Naive thymus-derived CD4-positive, alpha-beta T cell (primary cell): ENCODE measurements around the gene ATP8A2. TPM values are rescaled to one million over a fixed set of nuclear protein-coding genes. Genes with fewer than 3 reads are reported as not detected.

Source experiments
- ATAC-seq: fragments of 150-1000 bp; cut with Tn5 transposase; 2 replicates; pipeline ENCODE4 v1.10.0; 2021; ENCODE audit warnings: mild to moderate bottlenecking, moderate library complexity
- CTCF ChIA-PET: fragments of 350-600 bp; sonication (Branson Sonifier 250); formaldehyde crosslinking; loops from one replicate; lab custom pipeline; 2021; ENCODE audit warnings: antibody characterized with exemption; lab: Charles Lee
- POLR2A ChIA-PET: fragments of 350-600 bp; sonication (Branson Sonifier 250); formaldehyde crosslinking; loops from one replicate; lab custom pipeline; 2021; ENCODE audit warnings: antibody characterized with exemption, inconsistent platforms; lab: Charles Lee
- DNase-seq, 9 donors: peaks; one replicate each; pipeline versions ENCODE4 v3.0.0 to v3.0.0-alpha.2; 2020 to 2022; ENCODE audit warnings: mixed read lengths in 1 of 9
- H3K27ac ChIP-seq: one replicate; pipeline ENCODE4 v1.7.0; 2013; ENCODE audit warnings: mild to moderate bottlenecking, low read depth, low read length, moderate library complexity
- H3K27me3 ChIP-seq, 2 donors: one replicate each; pipeline ENCODE4 v1.7.0; 2013; ENCODE audit warnings: low read length in 2 of 2, mild to moderate bottlenecking in 2 of 2, moderate library complexity in 2 of 2; ENCODE audit not compliant: control insufficient read depth in 2 of 2, insufficient read depth in 2 of 2
- H3K36me3 ChIP-seq, 3 experiments: 1 replicate in 2 of 3; 2 replicates in 1 of 3; pipeline ENCODE4 v1.7.0; 2013; ENCODE audit warnings: low read length in 3 of 3, mild to moderate bottlenecking in 3 of 3, moderate library complexity in 1 of 3; ENCODE audit not compliant: insufficient read depth in 3 of 3, control insufficient read depth in 2 of 3
- H3K4me1 ChIP-seq, 2 donors: one replicate each; pipeline ENCODE4 v1.7.0; 2013; ENCODE audit warnings: low read length in 2 of 2, mild to moderate bottlenecking in 2 of 2, moderate library complexity in 1 of 2; ENCODE audit not compliant: control insufficient read depth in 2 of 2, insufficient read depth in 2 of 2
- H3K4me3 ChIP-seq: 2 replicates; pipeline ENCODE4 v1.7.0; 2013; ENCODE audit warnings: mild to moderate bottlenecking, low read length
- H3K9me3 ChIP-seq, 3 experiments: 1 replicate in 2 of 3; 2 replicates in 1 of 3; pipeline ENCODE4 v1.7.0; 2013; ENCODE audit warnings: low read length in 3 of 3; ENCODE audit not compliant: control insufficient read depth in 2 of 3
- H3K27ac Mint-ChIP-seq, 9 donors: one replicate each; pipeline ENCODE4 v1.8.0; 2020 to 2022; ENCODE audit warnings: mixed read lengths in 9 of 9, mild to moderate bottlenecking in 8 of 9, moderate library complexity in 5 of 9, inconsistent platforms in 2 of 9
- H3K27me3 Mint-ChIP-seq, 5 donors: one replicate each; pipeline ENCODE4 v1.8.0; 2021 to 2022; ENCODE audit warnings: mixed read lengths in 5 of 5, mild to moderate bottlenecking in 1 of 5
- H3K36me3 Mint-ChIP-seq, 5 donors: one replicate each; pipeline ENCODE4 v1.8.0; 2020 to 2022; ENCODE audit warnings: mixed read lengths in 5 of 5, mild to moderate bottlenecking in 3 of 5, inconsistent platforms in 1 of 5
- H3K4me1 Mint-ChIP-seq, 7 donors: one replicate each; pipeline ENCODE4 v1.8.0; 2020 to 2022; ENCODE audit warnings: mixed read lengths in 7 of 7, mild to moderate bottlenecking in 3 of 7, inconsistent platforms in 1 of 7
- H3K4me3 Mint-ChIP-seq, 10 donors: one replicate each; pipeline ENCODE4 v1.8.0; 2020 to 2022; ENCODE audit warnings: mild to moderate bottlenecking in 10 of 10, mixed read lengths in 10 of 10, moderate library complexity in 6 of 10, inconsistent platforms in 2 of 10
- H3K9me3 Mint-ChIP-seq, 11 donors: one replicate each; pipeline ENCODE4 v1.8.0; 2020 to 2022; ENCODE audit warnings: mixed read lengths in 11 of 11, mild to moderate bottlenecking in 4 of 11, inconsistent platforms in 1 of 11, moderate library complexity in 1 of 11
- intact Hi-C, 2 donors: fragments of 100-400 bp; cut with micrococcal nuclease; formaldehyde crosslinking; loops; one replicate each; pipeline ENCODE4 v1.15.1; 2023
- polyA plus RNA-seq, 2 donors: library from polyadenylated mRNA; unstranded; fragments of 300-500 nt; fragmentation: Illumina TruSeq; gene quantifications; one replicate each; pipeline ENCODE4 v1.2.3, GENCODE V29; 2021
- total RNA-seq, 6 experiments: library from RNA in 5 of 6; stranded (reverse) in 5 of 6; gene quantifications; 1 replicate in 5 of 6; 2 replicates in 1 of 6; pipeline ENCODE4 v1.2.3 and lab custom pipeline; 2021 to 2026

ATP8A2 gene
- total and polyA plus RNA-seq, 7 experiments from 2014 or later = 0.56 to 2.4 (median 1.2) TPM

DNA sequence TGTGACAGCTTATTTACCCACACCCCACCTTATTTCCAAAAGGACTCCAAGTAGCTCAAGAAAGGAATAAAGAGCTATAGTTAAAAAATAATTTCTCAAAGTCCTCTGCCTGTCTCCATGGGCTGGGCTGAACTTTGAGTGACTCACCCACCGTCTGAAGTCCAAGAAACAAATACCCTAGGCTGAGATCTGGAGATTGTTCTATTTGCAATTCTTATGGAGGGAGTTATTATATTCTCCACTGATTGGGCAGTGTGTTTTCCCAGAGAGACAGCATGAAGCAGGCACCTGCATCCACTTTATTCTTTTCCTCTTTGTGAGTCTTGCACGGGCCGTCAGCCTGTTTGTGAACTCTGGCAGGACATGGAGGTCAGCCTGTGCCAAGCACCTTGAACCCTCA, 616.9 kb downstream of the ATP8A2 start:
- no peaks in the 10 kb centered on the region for H3K9me3 ChIP-seq
- no peak overlapping the region for H3K27ac ChIP-seq
- no peak overlapping the region for H3K4me3 ChIP-seq
- Mint-ChIP-seq H3K4me3 (no peak overlapping the region), H3K27me3 (no peaks in the 10 kb centered on the region), H3K9me3 (peaks cover 0 to 16% (median 1%) of the 10 kb centered on the region in 11 donors), H3K36me3 (peaks cover 0 to 4% (median 3%) of the 10 kb centered on the region in 5 donors), H3K27ac (no peak overlapping the region), H3K4me1 (peaks cover 0 to 9% (median 3%) of the 10 kb centered on the region in 7 donors)
- intact Hi-C loops = no loop called here
- CTCF ChIA-PET = no interaction called here
- ATAC-seq (no peak), DNase-seq (no peak)
- no peaks in the 10 kb centered on the region for H3K27me3 ChIP-seq
- H3K4me1 ChIP-seq = no peaks in the 10 kb centered on the region
- POLR2A ChIA-PET = interaction anchor here (0.6 to 1.4 kb wide), 2 partner anchors 13 to 167 kb away, joined by 3 to 4 read pairs; no protein-coding TSS in a partner anchor
- no peaks in the 10 kb centered on the region for H3K36me3 ChIP-seq

DNA sequence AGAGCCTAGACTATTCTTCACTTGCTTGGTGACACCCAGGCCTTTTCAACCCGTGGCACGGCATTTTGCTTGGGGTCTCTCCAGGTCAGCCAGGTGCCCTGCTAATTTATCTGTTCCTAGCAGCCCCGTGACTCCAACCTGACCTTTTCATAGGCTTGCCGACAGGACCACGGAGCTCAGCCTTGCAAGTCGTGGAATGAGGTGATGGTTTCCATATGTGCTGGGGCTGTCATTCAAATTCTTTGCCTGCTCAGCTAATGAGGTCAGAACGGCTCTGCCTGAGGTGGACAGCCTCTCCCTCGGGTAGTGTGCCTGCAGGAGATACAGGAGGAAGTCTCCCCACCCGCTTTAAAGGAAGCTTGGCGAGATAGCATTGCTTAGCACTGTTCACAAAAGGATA, 619.0 kb downstream of the ATP8A2 start:
- CTCF ChIA-PET = no interaction called here

DNA sequence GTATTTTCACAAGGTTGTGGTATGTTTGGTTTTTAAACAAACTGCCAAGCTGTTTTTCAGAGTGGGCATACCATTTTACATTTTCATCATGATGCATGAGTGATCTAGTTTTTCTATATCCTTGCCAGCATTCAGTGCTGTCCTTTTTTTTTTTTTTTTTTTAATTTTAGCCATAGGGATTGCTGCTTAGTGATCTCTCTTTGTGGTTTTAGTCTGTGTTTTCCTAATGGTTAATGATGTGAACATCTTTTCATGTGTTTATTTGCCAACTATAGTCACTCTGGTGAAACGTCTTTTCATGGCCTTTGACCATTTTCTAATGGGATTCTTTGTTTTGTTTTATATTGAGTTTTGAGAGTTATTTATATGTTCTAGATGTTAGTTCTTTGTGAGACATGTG, 620.3 kb downstream of the ATP8A2 start:
- Mint-ChIP-seq H3K4me3 (no peak overlapping the region), H3K27ac (no peak overlapping the region), H3K4me1 (peaks cover 0 to 9% (median 3%) of the 10 kb centered on the region in 7 donors), H3K27me3 (peaks cover 0 to 11% (median 0%) of the 10 kb centered on the region in 5 donors), H3K36me3 (peaks cover 0 to 9% (median 6%) of the 10 kb centered on the region in 5 donors), H3K9me3 (peaks cover 2 to 26% (median 15%) of the 10 kb centered on the region in 11 donors)
- Histone ChIP-seq H3K36me3 (no peaks in the 10 kb centered on the region), H3K9me3 (peaks cover 0 to 5% (median 0%) of the 10 kb centered on the region in 3 experiments), H3K4me3 (no peak overlapping the region), H3K4me1 (no peaks in the 10 kb centered on the region), H3K27me3 (no peaks in the 10 kb centered on the region), H3K27ac (no peak overlapping the region)
- DNase-seq (no peak), ATAC-seq (no peak)
- intact Hi-C loops = no loop called here
- ChIA-PET POLR2A (no interaction called here), CTCF (no interaction called here)

More for the DNA sequence above, 619.0 kb downstream of the ATP8A2 start:
- no peaks in the 10 kb centered on the region for H3K4me1 ChIP-seq
- ATAC-seq (no peak), DNase-seq (no peak)
- H3K27me3 ChIP-seq = no peaks in the 10 kb centered on the region
- no peak overlapping the region for H3K27ac Mint-ChIP-seq
- no peaks in the 10 kb centered on the region for H3K36me3 ChIP-seq
- intact Hi-C loops = no loop called here
- peaks cover 2 to 29% (median 14%) of the 10 kb centered on the region in 11 donors for H3K9me3 Mint-ChIP-seq
- peaks cover 0 to 9% (median 3%) of the 10 kb centered on the region in 7 donors for H3K4me1 Mint-ChIP-seq
- H3K36me3 Mint-ChIP-seq = peaks cover 0 to 9% (median 8%) of the 10 kb centered on the region in 5 donors
- POLR2A ChIA-PET = no interaction called here
- peaks cover 0 to 5% (median 0%) of the 10 kb centered on the region in 3 experiments for H3K9me3 ChIP-seq
- H3K27me3 Mint-ChIP-seq = peaks cover 0 to 11% (median 0%) of the 10 kb centered on the region in 5 donors
- H3K27ac ChIP-seq = no peak overlapping the region
- H3K4me3 Mint-ChIP-seq = no peak overlapping the region
- H3K4me3 ChIP-seq = no peak overlapping the region

DNA sequence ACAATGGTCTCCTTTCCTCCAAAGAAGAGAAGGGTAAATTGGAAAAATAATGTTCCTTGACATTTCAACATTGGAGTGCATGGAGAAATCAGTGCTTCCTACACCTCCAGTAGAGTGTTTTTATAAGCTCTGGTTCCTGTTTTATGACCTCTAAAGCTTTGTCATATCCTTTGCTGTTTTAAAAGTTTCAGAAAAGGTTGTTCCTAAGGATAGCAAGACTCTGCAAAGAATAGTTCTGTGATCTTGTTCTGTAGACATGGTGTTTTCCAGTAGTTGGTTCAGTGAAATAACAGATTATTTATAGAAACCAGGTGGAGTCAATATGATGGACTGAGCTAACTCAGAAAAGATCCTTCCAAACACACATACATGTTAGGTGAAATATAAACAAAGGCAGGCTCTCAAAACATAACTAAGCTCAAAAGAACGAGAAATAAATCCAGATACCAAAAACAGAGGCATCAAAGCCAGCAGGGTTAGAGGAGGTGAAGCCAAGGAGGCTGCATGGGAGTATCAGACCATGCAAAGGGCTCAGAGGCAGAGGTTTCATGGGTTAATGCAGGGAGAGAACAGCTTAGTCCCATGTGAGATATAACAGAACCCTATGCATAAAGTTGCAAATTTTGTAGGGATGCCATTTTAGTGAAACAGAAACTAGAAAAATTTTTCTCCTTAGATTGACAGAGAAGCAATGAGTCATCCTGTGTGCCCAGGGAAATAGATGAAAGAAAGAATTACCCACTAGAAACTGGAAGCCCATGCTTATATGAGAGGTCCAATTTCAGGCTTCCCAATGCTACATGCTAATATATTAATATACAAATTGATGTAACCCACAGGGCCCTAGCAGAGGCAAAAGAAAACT, 635.7 kb downstream of the ATP8A2 start:
- intact Hi-C loops = no loop called here
- ChIA-PET POLR2A (interaction anchor here (0.6 to 1.2 kb wide), 2 partner anchors 11 to 1446 kb away, joined by 3 to 6 read pairs; no protein-coding TSS in a partner anchor), CTCF (interaction anchor here (0.6 to 0.7 kb wide), 2 partner anchors 150 to 153 kb away, joined by 3 to 4 read pairs; no protein-coding TSS in a partner anchor)
- ATAC-seq = no peak
- peaks cover 0 to 10% (median 0%) of the 10 kb centered on the region in 5 donors for H3K27me3 Mint-ChIP-seq
- Histone ChIP-seq H3K9me3 (no peaks in the 10 kb centered on the region), H3K27me3 (no peaks in the 10 kb centered on the region), H3K4me1 (no peaks in the 10 kb centered on the region), H3K27ac (no peak overlapping the region), H3K4me3 (no peak overlapping the region), H3K36me3 (no peaks in the 10 kb centered on the region)
- peaks cover 0 to 13% (median 8%) of the 10 kb centered on the region in 11 donors for H3K9me3 Mint-ChIP-seq
- H3K4me3 Mint-ChIP-seq = peak overlapping the region in 1 of 10 donors; percentile 13
- no peak for DNase-seq
- H3K4me1 Mint-ChIP-seq = peaks cover 6 to 22% (median 12%) of the 10 kb centered on the region in 7 donors
- peaks cover 0 to 9% (median 4%) of the 10 kb centered on the region in 5 donors for H3K36me3 Mint-ChIP-seq
- peak overlapping the region in 3 of 9 donors; percentile 9 to 30 (median 17) for H3K27ac Mint-ChIP-seq

DNA sequence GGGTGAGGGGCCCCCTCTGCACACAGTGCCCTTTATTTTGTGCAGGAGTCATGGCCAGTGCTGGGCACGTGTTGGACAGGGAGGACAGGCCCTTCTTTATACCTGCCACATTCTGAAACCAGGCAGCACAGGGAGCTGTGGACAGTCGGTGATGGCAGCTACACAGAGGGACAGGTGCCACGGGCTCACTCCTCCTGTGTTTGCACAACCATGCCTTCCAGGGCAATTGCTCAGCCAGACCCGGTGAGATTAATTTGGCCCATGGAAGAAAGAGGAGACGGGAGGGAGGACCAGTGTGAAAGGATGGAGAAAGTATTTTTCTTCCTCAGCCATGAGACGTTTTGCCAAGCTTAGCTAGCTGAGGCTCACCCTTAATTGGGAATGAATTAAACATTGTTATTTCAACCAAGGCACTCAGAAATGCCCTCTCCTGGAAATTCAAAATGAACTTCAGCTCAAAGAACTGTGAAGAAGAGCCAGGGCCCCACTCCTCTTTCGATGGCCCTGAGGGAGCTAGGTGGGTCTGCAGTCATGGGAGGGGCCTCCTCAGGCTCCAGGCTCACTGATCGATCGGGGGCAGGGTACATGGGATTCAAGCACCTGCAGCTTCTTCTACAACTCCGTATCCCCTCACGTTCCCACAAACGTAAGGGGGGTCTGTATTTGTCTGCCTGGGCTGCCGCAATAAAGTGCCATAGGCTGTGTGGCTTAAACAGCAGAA, 638.9 kb downstream of the ATP8A2 start:
- Mint-ChIP-seq H3K4me1 (peaks cover 7 to 50% (median 35%) of the 10 kb centered on the region in 7 donors), H3K9me3 (peaks cover 0 to 5% (median 0%) of the 10 kb centered on the region in 11 donors), H3K27me3 (no peaks in the 10 kb centered on the region), H3K27ac (peak overlapping the region in 3 of 9 donors; percentile 87 to 95 (median 94)), H3K36me3 (peaks cover 0 to 5% (median 5%) of the 10 kb centered on the region in 5 donors), H3K4me3 (peak overlapping the region in 3 of 10 donors; percentile 3 to 41 (median 26))
- intact Hi-C loops = loop anchor here (5.0 kb wide), 3 partner anchors 38 to 177 kb away; partner anchors contain the start of gene SHISA2 (in 1 of the 2)
- Histone ChIP-seq H3K27ac (no peak overlapping the region), H3K4me3 (no peak overlapping the region), H3K36me3 (no peaks in the 10 kb centered on the region), H3K9me3 (no peaks in the 10 kb centered on the region), H3K27me3 (no peaks in the 10 kb centered on the region), H3K4me1 (peaks cover 0 to 4% of the 10 kb centered on the region in 2 donors)
- ChIA-PET POLR2A (no interaction called here), CTCF (no interaction called here)
- DNase-seq (no peak), ATAC-seq (no peak)

DNA sequence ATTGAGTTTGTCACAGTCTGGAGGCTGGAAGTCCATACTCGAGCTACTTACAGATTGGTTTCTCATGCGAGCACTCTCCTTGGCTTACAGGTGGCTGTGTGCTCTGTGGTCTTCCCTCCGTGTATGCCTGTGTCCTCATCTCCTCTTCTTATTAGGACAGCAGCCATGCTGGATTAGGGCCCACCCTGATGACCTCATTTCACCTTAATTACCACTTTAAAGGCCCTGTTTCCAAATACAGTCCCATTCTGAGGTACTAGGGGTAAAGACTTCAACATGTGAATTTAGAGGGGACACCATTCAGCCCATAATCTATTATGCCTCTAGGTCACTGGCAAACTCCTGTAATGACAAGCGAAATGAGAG, 639.4 kb downstream of the ATP8A2 start:
- Histone ChIP-seq H3K4me3 (no peak overlapping the region), H3K36me3 (no peaks in the 10 kb centered on the region), H3K27ac (peak overlapping the region; percentile 90), H3K27me3 (no peaks in the 10 kb centered on the region), H3K9me3 (no peaks in the 10 kb centered on the region), H3K4me1 (peaks cover 0 to 4% of the 10 kb centered on the region in 2 donors)
- Mint-ChIP-seq H3K36me3 (peaks cover 0 to 5% (median 5%) of the 10 kb centered on the region in 5 donors), H3K4me1 (peaks cover 7 to 55% (median 41%) of the 10 kb centered on the region in 7 donors), H3K9me3 (peaks cover 0 to 5% (median 0%) of the 10 kb centered on the region in 11 donors), H3K4me3 (peak overlapping the region in 9 of 10 donors; percentile 5 to 89 (median 85)), H3K27ac (peak overlapping the region in 7 of 9 donors; percentile 67 to 95 (median 87)), H3K27me3 (no peaks in the 10 kb centered on the region)
- DNase-seq = no peak
- ChIA-PET CTCF (no interaction called here), POLR2A (interaction anchor here (0.7 to 1.9 kb wide), 5 partner anchors 11 to 135 kb away, joined by 3 to 7 read pairs (median 3); no protein-coding TSS in a partner anchor)
- intact Hi-C loops = loop anchor here (5.0 kb wide), 3 partner anchors 39 to 176 kb away; partner anchors contain the start of gene SHISA2 (in 1 of the 2)
- no peak for ATAC-seq
